Dedifferentiated amniotic fluid mesenchymal stem cell (primary cell): ENCODE data around the gene PIK3CG.
A peak's percentile ranks its signal among the peaks of the same experiment; 100 is the strongest.
"Not testable (repeated sequence)": the region's sequence is repeated elsewhere in the genome, so short reads cannot be mapped to it uniquely, and the experiment has no call there.

ENCODE experiments used
- DNase-seq: peaks from one replicate; pipeline ENCODE4 v3.0.0-alpha.2; 2016; ENCODE audit errors: extremely low spot score

The PIK3CG gene

GRCh38 chr7:106938803-106939202 is 73.7 kb downstream of the PIK3CG start:
- DNase-seq: no peak

GRCh38 chr7:106944035-106944665 is 79.1 kb downstream of the PIK3CG start:
- DNase-seq: no peak

GRCh38 chr7:106947244-106947728 is 82.2 kb downstream of the PIK3CG start:
- peak; percentile 63 for DNase-seq

- no peak for DNase-seq
Measured at GRCh38 chr7:106952001-106952657, 87.0 kb downstream of the PIK3CG start.

GRCh38 chr7:106952658-106953231 is 87.7 kb downstream of the PIK3CG start:
- DNase-seq: no peak

GRCh38 chr7:106954840-106955239 is 89.8 kb downstream of the PIK3CG start:
- no peak for DNase-seq

- DNase-seq: not testable (repeated sequence)
Measured at GRCh38 chr7:106955857-106956256, 90.8 kb downstream of the PIK3CG start.
